Sciatic nerve (tissue), 2 donors: Measurements from ENCODE around the gene LYPD8. TPM values are rescaled to one million over a fixed set of nuclear protein-coding genes. Genes with fewer than 3 reads are reported as not detected.
"Not testable (repeated sequence)": the region's sequence is repeated elsewhere in the genome, so short reads cannot be mapped to it uniquely, and the experiment has no call there.

ENCODE experiments used
- ATAC-seq: fragments of 200-7000 bp; cut with Tn5 transposase; one replicate; pipeline ENCODE4 v1.9.1; 2020; ENCODE audit warnings: mild to moderate bottlenecking, moderate library complexity
- DNase-seq: peaks from one replicate; pipeline ENCODE4 v3.0.0-alpha.2; 2020; ENCODE audit warnings: low spot score
- intact Hi-C: fragments of 100-400 bp; cut with DNase I; formaldehyde crosslinking; loops from one replicate; pipeline ENCODE4 v1.14.2; 2022
- total RNA-seq: library from RNA; stranded (reverse); fragmentation: NEBNext Ultra II Directional; extraction: Animal tissue kit (Norgen Biotek cat#: 25700); gene quantifications from one replicate; pipeline ENCODE4 v1.2.1, GENCODE V29; 2021
- donor health status: DM: no; HTN: no; CAD: no.
- donor health status: DM: no; HTN: no; CAD: no.

Gene LYPD8
- total RNA-seq = not detected

GRCh38 chr1:248755517-248755916 lies at the start of gene LYPD8:
Gene LYPD8 (minus strand): TSS chr1:248755759. CDS start chr1:248751081, 4,678 bp downstream.
- ATAC-seq (no peak), DNase-seq (no peak)
- intact Hi-C loops = no loop called here

DNA sequence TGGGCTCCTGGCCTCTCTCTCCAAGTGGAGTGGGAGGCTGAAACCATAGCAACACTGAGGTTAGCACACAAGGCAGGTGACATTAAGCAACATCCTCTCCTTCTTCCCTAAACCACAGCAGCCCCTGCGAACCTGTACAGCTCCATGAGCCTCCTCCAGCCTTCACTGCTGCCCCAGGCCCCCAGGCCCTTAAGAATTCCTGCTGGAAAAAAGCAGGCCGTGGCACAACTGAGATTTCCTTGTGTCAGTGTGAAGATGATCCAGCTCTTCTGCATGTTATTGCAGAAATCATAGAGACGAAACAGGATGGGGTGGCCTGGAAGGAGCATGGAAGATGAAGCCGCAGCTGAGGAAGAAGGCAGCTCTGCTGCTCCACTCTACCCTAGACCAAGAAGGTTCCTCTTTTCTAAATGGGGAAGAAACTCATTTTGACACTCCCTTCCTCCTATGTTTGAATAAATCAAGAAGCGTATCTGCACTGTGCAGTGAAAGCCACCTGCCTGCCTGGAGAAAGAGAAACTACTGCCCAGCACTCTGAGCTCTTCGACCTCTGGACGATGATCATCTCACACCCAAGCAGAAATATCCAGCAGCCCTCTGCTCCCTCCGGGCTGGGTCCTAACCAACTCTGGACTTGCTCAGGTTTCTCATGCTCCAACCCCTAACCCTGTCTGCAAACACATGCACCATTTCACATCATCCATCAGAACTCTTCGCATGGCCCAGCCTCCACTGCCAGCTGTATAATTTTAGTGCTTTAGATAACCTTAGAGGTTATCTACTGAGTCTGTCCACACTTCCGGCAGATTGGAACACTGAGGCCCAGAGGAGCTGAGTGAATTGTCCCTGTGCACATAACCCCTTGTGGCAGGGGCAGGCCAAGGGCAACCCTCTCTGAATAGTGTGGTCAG lies 49.5 kb upstream of the LYPD8 start:
- intact Hi-C loops = loop anchor here (5.0 kb wide), 1 partner anchor 868 kb away; no protein-coding TSS in a partner anchor
- DNase-seq (no peak), ATAC-seq (peak; percentile 72)

DNA sequence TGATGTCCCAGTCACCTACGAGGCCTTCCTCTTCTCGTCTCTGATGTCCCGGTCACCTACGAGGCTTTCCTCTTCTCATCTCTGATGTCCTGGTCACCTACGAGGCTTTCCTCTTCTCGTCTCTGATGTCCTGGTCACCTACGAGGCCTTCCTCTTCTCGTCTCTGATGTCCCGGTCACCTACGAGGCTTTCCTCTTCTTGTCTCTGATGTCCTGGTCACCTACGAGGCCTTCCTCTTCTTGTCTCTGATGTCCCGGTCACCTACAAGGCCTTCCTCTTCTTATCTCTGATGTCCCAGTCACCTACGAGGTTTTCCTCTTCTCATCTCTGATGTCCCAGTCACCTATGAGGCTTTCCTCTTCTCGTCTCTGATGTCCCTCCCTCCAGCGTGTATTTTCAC lies 47.9 kb upstream of the LYPD8 start:
- DNase-seq, intact Hi-C loops, ATAC-seq: not testable (repeated sequence)

DNA sequence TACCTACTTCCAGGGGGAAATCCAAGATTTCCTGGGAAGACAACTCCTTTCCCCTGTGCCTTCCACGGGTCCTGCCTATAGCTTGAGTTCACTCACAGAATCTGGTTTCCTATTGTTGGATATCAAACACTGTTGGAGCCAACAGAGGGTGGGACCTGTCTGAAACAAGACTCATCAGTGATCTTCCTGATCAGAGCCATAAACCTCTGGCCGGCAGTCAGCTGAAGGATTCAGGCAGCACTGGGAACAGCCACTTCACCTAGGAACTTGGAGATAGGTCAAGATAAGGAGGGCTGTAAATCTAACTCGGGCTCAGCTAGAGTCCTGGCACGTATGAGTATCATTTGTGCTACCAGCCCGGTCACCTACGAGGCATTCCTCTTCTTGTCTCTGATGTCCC lies 46.9 kb upstream of the LYPD8 start:
- DNase-seq (no peak), ATAC-seq (no peak)
- intact Hi-C loops = no loop called here

DNA sequence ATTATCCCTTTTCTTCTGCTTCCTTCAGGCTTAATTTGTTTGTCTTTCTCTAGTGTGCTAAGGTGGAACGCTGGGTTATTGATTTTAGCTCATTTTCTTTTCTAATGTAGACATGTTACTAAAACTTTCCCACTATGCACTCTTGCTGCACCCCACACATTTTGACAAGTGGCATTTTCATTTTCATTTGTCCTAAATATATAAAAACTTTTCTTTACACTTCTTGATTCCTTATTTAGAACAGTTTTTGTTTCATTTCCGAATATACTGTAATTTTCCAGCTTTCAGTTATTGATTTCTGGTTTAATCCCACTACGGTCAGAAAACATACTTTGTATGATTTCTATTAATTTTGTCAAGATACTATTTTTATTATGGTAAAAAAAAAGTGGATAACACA lies 44.9 kb upstream of the LYPD8 start:
- intact Hi-C loops = no loop called here
- ATAC-seq (no peak), DNase-seq (no peak)

DNA sequence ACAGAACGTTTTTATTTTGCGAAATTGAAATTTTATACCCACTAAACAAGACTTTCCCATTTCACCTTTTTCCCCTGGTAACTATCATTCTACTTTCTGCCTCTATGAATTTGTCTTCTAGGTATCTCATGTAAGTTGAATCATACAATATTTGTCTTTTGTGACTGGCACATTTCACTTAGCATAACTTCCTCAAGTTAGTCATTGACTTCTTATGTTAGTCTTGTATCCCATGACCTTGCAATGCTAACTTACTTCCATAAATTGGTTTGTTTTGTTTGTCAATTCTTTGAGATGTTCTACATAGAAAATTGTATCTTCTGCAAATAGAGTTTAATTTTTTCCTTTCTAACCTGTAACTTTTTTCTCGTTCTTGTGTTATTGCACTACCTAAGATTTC lies 43.2 kb upstream of the LYPD8 start:
- DNase-seq (no peak), ATAC-seq (no peak)
- intact Hi-C loops = no loop called here

DNA sequence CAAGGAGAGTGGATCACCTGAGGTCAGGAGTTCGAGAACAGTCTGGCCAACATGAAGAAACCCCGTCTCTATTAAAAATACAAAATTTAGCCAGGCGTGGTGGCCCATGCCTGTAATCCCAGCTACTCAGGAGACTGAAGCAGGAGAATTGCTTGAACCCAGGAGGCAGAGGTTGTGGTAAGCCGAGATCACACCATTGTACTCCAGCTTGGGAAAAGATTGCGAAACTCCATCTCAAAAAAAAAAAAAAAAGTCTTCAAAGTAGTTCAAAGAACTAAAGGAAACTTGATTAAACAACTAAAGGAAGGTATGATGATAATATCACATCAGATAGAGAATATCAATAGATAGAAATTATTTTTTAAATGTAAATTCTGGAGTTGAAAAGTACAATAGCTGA lies 39.1 kb upstream of the LYPD8 start:
- intact Hi-C loops, ATAC-seq, DNase-seq: not testable (repeated sequence)

DNA sequence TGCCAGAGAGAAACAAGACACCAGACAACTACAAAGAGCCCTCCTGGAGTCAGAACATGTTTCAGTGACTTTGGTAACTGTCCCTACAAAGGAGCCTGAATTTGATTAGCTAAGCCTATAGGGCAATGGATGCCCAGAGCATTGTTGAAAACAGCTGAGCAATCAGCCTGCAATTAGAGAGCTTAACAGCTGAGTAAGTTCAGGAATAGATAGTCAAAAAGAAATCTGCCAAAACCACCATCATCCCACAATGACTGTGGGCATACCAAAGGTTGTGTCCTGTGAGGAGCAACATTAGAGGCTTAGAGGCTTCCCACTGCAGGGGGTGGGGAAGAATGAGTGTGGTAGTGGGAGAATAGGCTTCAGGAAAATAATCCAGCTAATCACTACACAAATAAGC lies 38.0 kb upstream of the LYPD8 start:
- intact Hi-C loops = no loop called here
- ATAC-seq = no peak
- DNase-seq = no peak

- ATAC-seq = no peak
- intact Hi-C loops = no loop called here
- no peak for DNase-seq
Measured at GRCh38 chr1:248792342-248792741, 36.8 kb upstream of the LYPD8 start.

DNA sequence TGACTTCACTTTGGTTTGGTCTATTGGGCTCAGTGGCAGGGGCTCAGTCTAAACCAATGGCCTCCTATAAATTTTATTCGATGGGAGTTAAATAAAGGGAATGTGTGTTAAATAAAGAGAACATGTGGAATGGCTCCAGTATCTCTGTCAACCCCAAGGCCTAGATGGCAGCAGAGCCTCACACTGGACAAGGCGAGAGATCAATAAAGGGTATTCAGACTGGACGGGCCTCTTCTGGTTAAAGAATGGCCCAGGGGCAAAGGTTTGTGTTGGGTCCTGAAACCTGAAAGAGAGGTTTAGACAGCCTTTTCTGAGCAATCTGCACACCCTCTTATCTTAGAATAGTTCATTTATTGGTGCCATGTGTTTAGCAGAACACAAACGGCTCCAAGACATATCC lies 35.5 kb upstream of the LYPD8 start:
- no peak for ATAC-seq
- no peak for DNase-seq
- intact Hi-C loops = no loop called here

GRCh38 chr1:248790456-248790855 lies 34.9 kb upstream of the LYPD8 start:
- ATAC-seq (no peak), DNase-seq (no peak)
- intact Hi-C loops = no loop called here

- intact Hi-C loops, ATAC-seq, DNase-seq: not testable (repeated sequence)
Measured at GRCh38 chr1:248789337-248789736, 33.8 kb upstream of the LYPD8 start.

DNA sequence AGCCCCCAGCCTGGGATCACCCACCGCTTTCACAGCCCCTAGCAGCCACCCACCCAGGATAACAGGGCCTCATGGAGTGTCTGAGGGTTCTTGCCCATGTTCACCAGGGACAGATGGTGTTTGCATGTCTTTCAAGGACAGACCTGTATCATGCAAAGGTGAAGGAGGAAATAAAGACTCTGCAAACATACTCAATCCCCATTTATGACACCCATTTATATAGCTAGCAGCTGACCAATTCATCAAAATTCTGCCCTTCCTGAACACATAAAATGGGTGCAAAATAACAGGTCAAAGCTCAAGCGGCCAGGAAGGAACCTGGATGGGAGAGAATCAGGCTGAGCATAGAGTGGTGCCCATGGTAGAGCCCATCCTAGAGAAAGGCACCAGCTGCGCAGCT lies 32.8 kb upstream of the LYPD8 start:
- DNase-seq (no peak), ATAC-seq (no peak)
- intact Hi-C loops = no loop called here

DNA sequence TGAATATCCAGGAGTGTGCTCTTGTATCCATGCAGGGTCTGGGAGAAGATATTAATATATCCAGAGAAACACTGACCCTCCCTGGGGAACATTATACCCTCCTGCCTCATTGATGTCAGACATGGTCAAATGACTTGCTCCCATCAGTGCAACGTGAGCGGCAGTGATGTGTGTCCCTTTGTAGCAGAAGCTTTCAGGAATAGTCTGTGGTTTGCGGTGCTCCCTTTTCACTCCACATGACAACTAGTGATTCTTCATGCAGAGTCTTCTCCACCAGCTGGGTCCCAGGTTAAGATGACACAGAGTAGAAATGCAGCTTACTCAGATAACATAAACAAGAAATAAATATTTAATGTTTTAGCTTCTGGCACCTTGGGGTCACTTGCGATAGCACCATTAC lies 31.9 kb upstream of the LYPD8 start:
- no peak for DNase-seq
- intact Hi-C loops = no loop called here
- ATAC-seq = no peak

DNA sequence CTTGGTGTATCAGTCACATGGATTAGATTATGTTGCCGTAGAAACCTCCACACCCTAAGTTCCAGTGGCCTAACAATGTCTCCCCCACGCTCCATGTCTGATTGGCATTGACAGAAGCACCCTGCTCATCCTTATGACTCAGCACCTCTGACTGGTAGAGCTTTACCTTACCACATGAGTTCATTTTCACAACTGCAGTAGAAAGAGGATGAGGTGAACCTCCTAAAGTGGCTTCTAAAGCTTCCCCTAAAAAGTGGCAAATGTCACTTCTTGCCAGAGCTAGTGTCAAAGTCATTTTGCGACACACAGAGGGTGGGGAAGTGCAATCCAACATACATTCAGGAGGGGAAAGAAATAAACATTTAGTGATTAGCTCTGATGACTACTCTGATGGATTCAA lies 30.6 kb upstream of the LYPD8 start:
- intact Hi-C loops = no loop called here
- DNase-seq = no peak
- no peak for ATAC-seq

GRCh38 chr1:248783367-248783766 lies 27.8 kb upstream of the LYPD8 start:
- ATAC-seq (no peak), DNase-seq (no peak)
- intact Hi-C loops = no loop called here

- ATAC-seq (no peak), DNase-seq (no peak)
- intact Hi-C loops = no loop called here
Measured at GRCh38 chr1:248782416-248783141, 27.0 kb upstream of the LYPD8 start.

- ATAC-seq (no peak), DNase-seq (no peak)
- intact Hi-C loops = no loop called here
Measured at GRCh38 chr1:248779350-248779749, 23.8 kb upstream of the LYPD8 start.

- no peak for DNase-seq
- intact Hi-C loops = no loop called here
- ATAC-seq = no peak
Measured at GRCh38 chr1:248778906-248779305, 23.3 kb upstream of the LYPD8 start.

- intact Hi-C loops = no loop called here
- no peak for ATAC-seq
- no peak for DNase-seq
Measured at GRCh38 chr1:248776991-248777390, 21.4 kb upstream of the LYPD8 start.
